Ishikawa (cell line): ENCODE data around the gene FOXP1.

ENCODE experiments used
- CEBPB ChIP-seq: IDR thresholded peaks from 2 replicates; pipeline ENCODE4 v1.6.1; 2012
- REST ChIP-seq: IDR thresholded peaks from 2 replicates; pipeline ENCODE4 v1.6.1; 2012; ENCODE audit warnings: low read depth, mild to moderate bottlenecking
- TAF1 ChIP-seq: IDR thresholded peaks from 2 replicates; pipeline ENCODE4 v1.6.1; 2012; ENCODE audit warnings: low read depth, mild to moderate bottlenecking

- TF ChIP-seq CEBPB (no peak), TAF1 (no peak), REST (no peak)
These were observed 222.8 kb downstream of the FOXP1 start for GRCh38 chr3:71360764-71361163.
